K562 (cell line): Measurements from ENCODE around the gene ZNF276. TPM values are rescaled to one million over a fixed set of nuclear protein-coding genes. Genes with fewer than 3 reads are reported as not detected.
A peak's percentile ranks its signal among the peaks of the same experiment; 100 is the strongest.

ENCODE experiments used
- ATF3 ChIP-seq, 2 experiments: fragments of 450-650 bp in 1 of 2; sonication (generic) in 1 of 2; formaldehyde crosslinking in 1 of 2; IDR thresholded peaks in 1 of 2; conservative IDR thresholded peaks in 1 of 2; 2 replicates each; pipeline versions ENCODE4 v1.6.1 to v1.8.1; 2016 to 2023; ENCODE audit warnings: mild to moderate bottlenecking in 2 of 2, moderate library complexity in 2 of 2, inconsistent platforms in 1 of 2, missing genetic modification reagents in 1 of 2
- BCOR ChIP-seq: fragments of 450-650 bp; IDR thresholded peaks from 2 replicates; pipeline ENCODE4 v1.6.1; 2016
- CEBPB ChIP-seq: fragments of 450-650 bp; IDR thresholded peaks from 2 replicates; pipeline ENCODE4 v1.6.1; 2016; ENCODE audit warnings: missing genetic modification characterization, missing compliant biosample characterization
- E2F6 ChIP-seq, 2 experiments: IDR thresholded peaks; 2 replicates each; pipeline ENCODE4 v1.6.1; 2011; ENCODE audit warnings: borderline replicate concordance in 1 of 2, control low read depth in 1 of 2, low read depth in 1 of 2, low read length in 1 of 2, mild to moderate bottlenecking in 1 of 2, mixed read lengths in 1 of 2, moderate library complexity in 1 of 2; ENCODE audit not compliant: insufficient read depth in 1 of 2, insufficient read length in 1 of 2, poor library complexity in 1 of 2, severe bottlenecking in 1 of 2; ENCODE audit errors: extremely low read depth in 1 of 2
- ERF ChIP-seq: fragments of 450-650 bp; formaldehyde crosslinking; IDR thresholded peaks from 2 replicates; pipeline ENCODE4 v1.4.0; 2020; ENCODE audit warnings: mild to moderate bottlenecking, mixed read lengths
- FOXA3 ChIP-seq, 2 experiments: fragments of 450-650 bp in 1 of 2; sonication (generic) in 1 of 2; formaldehyde crosslinking; IDR thresholded peaks in 1 of 2; conservative IDR thresholded peaks in 1 of 2; 2 replicates each; pipeline versions ENCODE4 v1.4.0 to v1.8.0; 2020 to 2022; ENCODE audit warnings: mild to moderate bottlenecking in 2 of 2, missing genetic modification reagents in 1 of 2
- FOXP4 ChIP-seq: sonication (generic); formaldehyde crosslinking; IDR thresholded peaks from 2 replicates; pipeline ENCODE4 v1.8.0; 2022; ENCODE audit warnings: mild to moderate bottlenecking, missing genetic modification reagents, borderline replicate concordance
- HMG20B ChIP-seq: fragments of 250-450 bp; sonication (Bioruptor Pico); IDR thresholded peaks from 2 replicates; pipeline ENCODE4 v1.5.0; 2021; ENCODE audit warnings: mild to moderate bottlenecking
- KDM4B ChIP-seq, 2 experiments: fragments of 450-650 bp in 1 of 2; sonication (generic) in 1 of 2; IDR thresholded peaks; 2 replicates each; pipeline ENCODE4 v1.6.1; 2016 to 2017; ENCODE audit warnings: borderline replicate concordance in 2 of 2, antibody characterized with exemption in 1 of 2, low read depth in 1 of 2, mild to moderate bottlenecking in 1 of 2
- PHF8 ChIP-seq: fragments of 200-600 bp; sonication (generic); IDR thresholded peaks from 2 replicates; pipeline ENCODE4 v1.6.1; 2012; ENCODE audit warnings: mixed run types, mild to moderate bottlenecking, inconsistent platforms, low read length, moderate library complexity, borderline replicate concordance
- RBFOX2 ChIP-seq: fragments of 200-400 bp; formaldehyde crosslinking; IDR thresholded peaks from 2 replicates; pipeline ENCODE4 v1.6.1; 2017; ENCODE audit warnings: low read depth, mild to moderate bottlenecking, low read length, moderate library complexity
- RFX5 ChIP-seq: IDR thresholded peaks from 2 replicates; pipeline ENCODE4 v1.6.1; 2011; ENCODE audit warnings: low read depth, mild to moderate bottlenecking, improper control_type of control experiment, low read length
- SREBF1 ChIP-seq: fragments of 150-350 bp; IDR thresholded peaks from 2 replicates; pipeline ENCODE4 v1.6.1; 2014; ENCODE audit warnings: antibody characterized with exemption, low read depth, low read length, borderline replicate concordance
- TCF7L2 ChIP-seq: fragments of 150-350 bp; IDR thresholded peaks from 2 replicates; pipeline ENCODE4 v1.6.1; 2016; ENCODE audit warnings: low read depth, mild to moderate bottlenecking, low read length, moderate library complexity
- TEAD2 ChIP-seq: fragments of 450-650 bp; IDR thresholded peaks from 2 replicates; pipeline ENCODE4 v1.6.1; 2016; ENCODE audit warnings: missing genetic modification characterization, control low read depth, missing compliant biosample characterization
- TRIM25 ChIP-seq: fragments of 450-650 bp; IDR thresholded peaks from 2 replicates; pipeline ENCODE4 v1.7.0; 2016; ENCODE audit warnings: borderline replicate concordance
- U2AF1 ChIP-seq: fragments of 200-400 bp; formaldehyde crosslinking; optimal IDR thresholded peaks from 2 replicates; pipeline ENCODE3; 2017; ENCODE audit warnings: mild to moderate bottlenecking, low read depth, low read length, moderate library complexity
- ZC3H4 ChIP-seq: sonication (generic); formaldehyde crosslinking; IDR thresholded peaks from 2 replicates; pipeline ENCODE4 v1.9.0; 2021; ENCODE audit warnings: missing genetic modification reagents, borderline replicate concordance
- ZNF23 ChIP-seq: fragments of 250-450 bp; sonication (Bioruptor Pico); IDR thresholded peaks from 2 replicates; pipeline ENCODE4 v1.4.0; 2020; ENCODE audit warnings: mild to moderate bottlenecking
- polyA plus RNA-seq, 8 experiments: library from polyadenylated mRNA; depleted of rRNA in 4 of 8; stranded (reverse) in 5 of 8; unstranded in 3 of 8; fragments of >200 nt; fragmentation: Nextera tagmentation in 2 of 8; fragmentation: Illumina TruSeq in 1 of 8; extraction: Ambion mirVana in 2 of 8; extraction: Trizol in 1 of 8; gene quantifications; 2 replicates each; pipeline versions ENCODE4 v1.2.1 to v1.2.3, GENCODE V29; 2011 to 2014; ENCODE audit warnings: inconsistent platforms in 1 of 8, missing spikeins in 1 of 8
- total RNA-seq, 7 experiments: library from RNA; depleted of rRNA in 6 of 7; stranded (reverse); fragments of >200 nt in 6 of 7; fragmentation: Illumina TruSeq in 2 of 7; extraction: Trizol in 2 of 7; gene quantifications; 2 replicates each; pipeline versions ENCODE4 v1.2.1 to v1.2.3, GENCODE V29; 2011 to 2021; ENCODE audit warnings: low replicate concordance in 1 of 7

The ZNF276 gene
- total and polyA plus RNA-seq, 9 of the 15 experiments (the other 6 are each of a cell fraction or from before 2014, with no cell fraction given) = 0.49 to 43.9 (median 15.8) TPM

GRCh38 chr16:89687092-89687940 lies 34.0 kb upstream of the ZNF276 start (continued):
- TF ChIP-seq ZC3H4 (CRISPR knock-in tag) (no peak), TEAD2 (tag) (no peak), FOXA3 (CRISPR knock-in tag; conservative IDR thresholded peaks at IDR 0.05 in 1 of 2, IDR thresholded peaks at IDR 0.05 in 1 of 2) (peak in 1 of 2 experiments; percentile 16; a peak in 1 of 4 replicates), SREBF1 (no peak), ATF3 (IDR thresholded peaks at IDR 0.05) (no peak), ATF3 (CRISPR knock-in tag; conservative IDR thresholded peaks at IDR 0.05) (no peak), PHF8 (no peak), HMG20B (CRISPR knock-in tag) (no peak), RFX5 (no peak), BCOR (no peak), U2AF1 (no peak), E2F6 (IDR thresholded peaks at IDR 0.05; ENCODE audit: borderline replicate concordance in 1 of 2, extremely low read depth in 1 of 2, insufficient read depth in 1 of 2, insufficient read length in 1 of 2, low read depth in 1 of 2, low read length in 1 of 2, poor library complexity in 1 of 2, severe bottlenecking in 1 of 2) (peak; percentile 42 to 73), RBFOX2 (peak; percentile 32; the same call in 1 of the 2 replicates), KDM4B (IDR thresholded peaks at IDR 0.05; ENCODE audit: borderline replicate concordance in 2 of 2, low read depth in 1 of 2) (no peak), CEBPB (no peak), ERF (CRISPR knock-in tag) (no peak), FOXP4 (CRISPR knock-in tag) (no peak), TCF7L2 (no peak), ZNF23 (no peak), TRIM25 (no peak)
